A673 (cell line): ENCODE measurements around the gene CEACAM8.

Experiments used
- EZH2 ChIP-seq: fragments of 200-600 bp; sonication (generic); IDR thresholded peaks from 2 replicates; pipeline ENCODE4 v1.6.1; 2017; ENCODE audit warnings: borderline replicate concordance, low read depth, mild to moderate bottlenecking, mixed read lengths, antibody characterized with exemption, low read length; ENCODE audit not compliant: poor library complexity, severe bottlenecking
- TF ChIP-seq, protein P1 (sequence below): fragments of 300-800, 200-600 bp; sonication (generic); conservative IDR thresholded peaks from 2 replicates; pipeline ENCODE4 v1.5.1; 2017; ENCODE audit warnings: low read depth, mild to moderate bottlenecking, antibody characterized with exemption, low read length, moderate library complexity, mixed read lengths

DNA sequence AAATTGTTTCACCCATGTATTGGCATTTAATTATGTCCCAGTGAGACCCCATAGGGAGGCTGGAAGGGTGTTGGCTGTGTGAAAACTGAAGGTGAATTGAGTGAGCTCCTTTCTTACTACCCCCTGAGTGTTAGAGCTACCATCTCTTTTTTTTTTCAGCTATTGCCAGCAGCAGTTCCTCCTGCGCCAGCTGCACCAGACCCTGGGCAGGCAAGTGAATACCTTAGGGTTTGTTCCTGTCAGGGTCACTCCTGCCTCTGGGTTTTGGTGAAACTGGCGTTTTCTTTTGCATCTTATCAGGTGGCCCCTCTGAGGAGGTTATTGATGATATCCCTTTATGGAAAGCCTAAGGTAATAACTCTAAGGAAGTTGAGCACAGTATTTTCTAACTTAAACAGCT, 25.5 kb downstream of the CEACAM8 start:
- TF ChIP-seq, protein P1, sequence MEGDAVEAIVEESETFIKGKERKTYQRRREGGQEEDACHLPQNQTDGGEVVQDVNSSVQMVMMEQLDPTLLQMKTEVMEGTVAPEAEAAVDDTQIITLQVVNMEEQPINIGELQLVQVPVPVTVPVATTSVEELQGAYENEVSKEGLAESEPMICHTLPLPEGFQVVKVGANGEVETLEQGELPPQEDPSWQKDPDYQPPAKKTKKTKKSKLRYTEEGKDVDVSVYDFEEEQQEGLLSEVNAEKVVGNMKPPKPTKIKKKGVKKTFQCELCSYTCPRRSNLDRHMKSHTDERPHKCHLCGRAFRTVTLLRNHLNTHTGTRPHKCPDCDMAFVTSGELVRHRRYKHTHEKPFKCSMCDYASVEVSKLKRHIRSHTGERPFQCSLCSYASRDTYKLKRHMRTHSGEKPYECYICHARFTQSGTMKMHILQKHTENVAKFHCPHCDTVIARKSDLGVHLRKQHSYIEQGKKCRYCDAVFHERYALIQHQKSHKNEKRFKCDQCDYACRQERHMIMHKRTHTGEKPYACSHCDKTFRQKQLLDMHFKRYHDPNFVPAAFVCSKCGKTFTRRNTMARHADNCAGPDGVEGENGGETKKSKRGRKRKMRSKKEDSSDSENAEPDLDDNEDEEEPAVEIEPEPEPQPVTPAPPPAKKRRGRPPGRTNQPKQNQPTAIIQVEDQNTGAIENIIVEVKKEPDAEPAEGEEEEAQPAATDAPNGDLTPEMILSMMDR = no peak
- no peak for TF ChIP-seq EZH2
